Cardiac muscle cell (in vitro differentiated cells and primary cell): ENCODE measurements around the gene INHA. TPM values are rescaled to one million over a fixed set of nuclear protein-coding genes. Genes with fewer than 3 reads are reported as not detected.

Experiments used
- DNase-seq, 2 donors: peaks; one replicate each; pipeline versions ENCODE4 v3.0.0 to v3.0.0-alpha.2; 2010 to 2017; ENCODE audit warnings: low read depth in 1 of 2, low spot score in 1 of 2
- H3K27ac ChIP-seq: fragments of 200-600 bp; sonication (generic); 2 replicates; pipeline ENCODE4 v1.5.1; 2016
- H3K27me3 ChIP-seq: fragments of 200-600 bp; sonication (generic); 2 replicates; pipeline ENCODE4 v1.6.0; 2016; ENCODE audit warnings: control low read depth
- H3K36me3 ChIP-seq: fragments of 200-600 bp; sonication (generic); 2 replicates; pipeline ENCODE4 v1.5.1; 2016; ENCODE audit warnings: control low read depth
- H3K4me1 ChIP-seq: fragments of 200-600 bp; sonication (generic); 2 replicates; pipeline ENCODE4 v1.8.1; 2017; ENCODE audit warnings: low read depth, mild to moderate bottlenecking, mixed run types
- H3K4me3 ChIP-seq: fragments of 200-600 bp; sonication (generic); 2 replicates; pipeline ENCODE4 v1.5.1; 2016; ENCODE audit warnings: mild to moderate bottlenecking
- H3K9me3 ChIP-seq: fragments of 200-600 bp; sonication (generic); 2 replicates; pipeline ENCODE4 v1.5.1; 2017; ENCODE audit warnings: low read depth, mild to moderate bottlenecking, control low read depth
- CTCF ChIP-seq: IDR thresholded peaks from 2 replicates; pipeline ENCODE4 v1.5.1; 2012; ENCODE audit warnings: low read depth, mild to moderate bottlenecking, low read length
- polyA plus RNA-seq: library from polyadenylated mRNA; unstranded; fragments of >200 nt; fragmentation: Nextera tagmentation; extraction: Ambion mirVana; gene quantifications from 2 replicates; pipeline ENCODE4 v1.2.1, GENCODE V29; 2016
- total RNA-seq: library from RNA; depleted of rRNA; stranded (reverse); fragments of >200 nt; gene quantifications from 2 replicates; pipeline ENCODE4 v1.2.3, GENCODE V29; 2016

INHA gene
- total and polyA plus RNA-seq, 2 experiments from 2014 or later: 11.4 to 39.1 TPM

- TF ChIP-seq CTCF: no peak
- Histone ChIP-seq H3K36me3 (no peaks in the 10 kb centered on the region), H3K4me1 (peaks cover 19% of the 10 kb centered on the region), H3K4me3 (no peak overlapping the region), H3K9me3 (no peaks in the 10 kb centered on the region), H3K27me3 (no peaks in the 10 kb centered on the region), H3K27ac (no peak overlapping the region)
- no peak for DNase-seq
Measured at GRCh38 chr2:219624565-219624964, 52.5 kb downstream of the INHA start.

DNA sequence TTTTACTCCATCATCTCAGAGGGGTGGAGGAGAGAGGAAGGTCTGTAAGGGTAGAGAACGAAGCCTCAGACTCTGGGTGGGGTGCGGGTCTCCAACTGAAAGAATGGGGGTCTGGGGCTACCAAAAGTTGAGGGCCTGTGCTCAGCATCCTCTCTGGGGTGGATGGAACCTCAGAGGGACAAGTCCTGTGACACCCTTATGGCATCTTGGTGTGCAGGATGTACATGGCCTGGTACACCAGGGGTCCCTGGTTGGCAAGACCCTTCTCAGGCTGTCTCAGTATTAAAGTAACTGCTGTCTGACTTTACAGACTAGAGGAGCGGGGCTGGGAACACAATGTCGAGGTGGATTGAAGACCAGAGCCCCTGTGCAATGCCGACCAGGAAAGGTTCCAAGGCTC, 53.1 kb downstream of the INHA start:
- Histone ChIP-seq H3K9me3 (no peaks in the 10 kb centered on the region), H3K27me3 (no peaks in the 10 kb centered on the region)
- no peak for DNase-seq

More for the DNA sequence above, 53.1 kb downstream of the INHA start:
- Histone ChIP-seq H3K36me3 (no peaks in the 10 kb centered on the region), H3K27ac (no peak overlapping the region), H3K4me3 (no peak overlapping the region), H3K4me1 (peaks cover 19% of the 10 kb centered on the region)
- no peak for TF ChIP-seq CTCF

Other genes with a start within 250 kb of the INHA start
- not detected in 2 replicates for gene RESP18, start 239.6 kb upstream of the INHA start, total RNA-seq
- gene RESP18, start 239.6 kb upstream of the INHA start, polyA plus RNA-seq: not detected in 2 replicates
- 67.2 and 70.4 TPM in 2 replicates for gene DNPEP, start 184.4 kb upstream of the INHA start, total RNA-seq
- 104 and 117 TPM in 2 replicates for gene DNPEP, start 184.4 kb upstream of the INHA start, polyA plus RNA-seq
- 37.2 and 47.0 TPM in 2 replicates for gene DES, start 153.9 kb upstream of the INHA start, total RNA-seq
- gene DES, start 153.9 kb upstream of the INHA start, polyA plus RNA-seq: 17.5 and 20.4 TPM in 2 replicates
- 275 and 292 TPM in 2 replicates for gene SPEG, start 137.5 kb upstream of the INHA start, total RNA-seq
- gene SPEG, start 137.5 kb upstream of the INHA start, polyA plus RNA-seq: 185 and 188 TPM in 2 replicates
- 35.0 and 45.5 TPM in 2 replicates for gene GMPPA, start 73.4 kb upstream of the INHA start, total RNA-seq
- 52.7 and 67.5 TPM in 2 replicates for gene GMPPA, start 73.4 kb upstream of the INHA start, polyA plus RNA-seq
- 6.4 and 9.5 TPM in 2 replicates for gene ASIC4, start 57.8 kb upstream of the INHA start, total RNA-seq
- gene ASIC4, start 57.8 kb upstream of the INHA start, polyA plus RNA-seq: 3.3 and 4.3 TPM in 2 replicates
- 286 and 301 TPM in 2 replicates for gene CHPF, start 28.5 kb upstream of the INHA start, total RNA-seq
- 208 and 218 TPM in 2 replicates for gene CHPF, start 28.5 kb upstream of the INHA start, polyA plus RNA-seq
- 6.7 and 7.4 TPM in 2 replicates for gene TMEM198, start 28.3 kb upstream of the INHA start, total RNA-seq
- 8.2 and 12.2 TPM in 2 replicates for gene TMEM198, start 28.3 kb upstream of the INHA start, polyA plus RNA-seq
- gene OBSL1, start 771 bp upstream of the INHA start, total RNA-seq: 540 and 746 TPM in 2 replicates
- 276 and 302 TPM in 2 replicates for gene OBSL1, start 771 bp upstream of the INHA start, polyA plus RNA-seq
- 17.8 and 22.4 TPM in 2 replicates for gene STK11IP, start 25.5 kb downstream of the INHA start, total RNA-seq
- 24.4 and 26.3 TPM in 2 replicates for gene STK11IP, start 25.5 kb downstream of the INHA start, polyA plus RNA-seq
- 38.8 and 39.8 TPM in 2 replicates for gene SLC4A3, start 55.3 kb downstream of the INHA start, total RNA-seq
- 42.9 and 47.7 TPM in 2 replicates for gene SLC4A3, start 55.3 kb downstream of the INHA start, polyA plus RNA-seq